GM12875 (cell line): ENCODE data around the gene ASB5.

Experiments
- H3K4me3 ChIP-seq: one replicate; pipeline ENCODE4 v1.5.1; 2011; ENCODE audit warnings: low read depth, low read length, control low read depth
- CTCF ChIP-seq: IDR thresholded peaks from 2 replicates; pipeline ENCODE4 v1.5.1; 2011; ENCODE audit warnings: low read depth, mild to moderate bottlenecking, control low read depth, inconsistent platforms, low read length, moderate library complexity, borderline replicate concordance; ENCODE audit not compliant: insufficient read depth

Gene ASB5

DNA sequence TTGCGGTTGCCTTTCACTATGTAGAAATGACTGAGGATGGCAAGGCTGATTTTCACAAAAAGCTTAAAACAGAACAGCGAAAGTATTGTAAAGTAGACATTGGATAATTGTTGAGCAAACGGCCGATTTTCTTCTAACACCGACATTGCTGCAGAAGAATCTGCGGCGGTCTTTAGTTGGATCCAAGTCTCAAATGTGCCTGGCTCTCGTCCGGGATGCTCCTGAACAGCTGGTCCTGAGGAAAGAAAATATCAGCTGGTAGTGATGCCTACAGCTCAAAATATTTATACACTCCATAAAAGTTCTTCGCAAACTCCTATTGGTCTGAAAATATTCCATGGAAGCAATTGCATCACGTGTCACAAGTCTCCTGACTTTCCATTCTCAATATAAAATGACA, at the start of gene ASB5:
Gene ASB5 (minus strand): TSS at position 260 of the 400 bp plus-strand sequence. CDS start 114 bp downstream, at position 146.
- TF ChIP-seq CTCF: no peak
- no peak within 1 kb of the TSS for H3K4me3 ChIP-seq

DNA sequence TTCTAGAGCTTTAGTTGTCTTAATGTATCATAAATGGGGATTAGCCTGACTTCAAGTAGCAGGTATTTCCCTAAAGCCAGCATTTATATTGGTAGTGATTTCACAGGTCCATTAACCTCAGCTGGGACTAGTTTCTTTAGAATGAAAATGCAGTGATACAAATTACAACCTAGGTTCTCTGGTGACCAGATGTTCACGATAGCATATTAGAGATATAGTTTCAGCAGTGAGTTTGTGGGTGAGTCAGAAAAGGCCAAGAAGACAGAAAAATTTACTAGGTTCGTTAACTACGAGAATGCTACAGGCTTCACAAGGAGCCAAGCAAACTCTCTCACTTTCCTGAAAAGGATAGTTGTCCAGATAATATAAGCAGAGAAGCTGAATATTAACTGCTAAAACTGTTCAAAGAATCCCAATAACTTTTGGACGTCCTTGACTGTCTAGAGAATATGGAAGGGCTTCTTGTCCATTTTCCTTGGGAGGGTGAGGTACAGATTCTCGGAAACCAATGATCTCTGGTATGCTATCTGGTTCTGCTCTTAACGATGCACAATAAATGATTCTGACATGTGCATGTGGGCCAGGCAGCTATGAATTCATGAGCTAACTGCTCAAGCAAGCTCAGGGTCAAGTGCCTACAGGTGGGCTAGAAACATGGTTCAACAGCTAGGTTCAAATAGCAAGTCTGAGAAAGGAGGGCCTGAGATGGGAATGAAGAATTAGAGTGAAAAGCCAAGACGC, 44.7 kb upstream of the ASB5 start:
- no peak for TF ChIP-seq CTCF

GRCh38 chr4:176309772-176310171, 40.8 kb upstream of the ASB5 start:
- H3K4me3 ChIP-seq: no peak overlapping the region
- no peak for TF ChIP-seq CTCF

More for the DNA sequence above, 44.7 kb upstream of the ASB5 start:
- no peak overlapping the region for H3K4me3 ChIP-seq

- TF ChIP-seq CTCF: no peak
- H3K4me3 ChIP-seq: no peak overlapping the region
Measured at GRCh38 chr4:176309046-176309445, 40.0 kb upstream of the ASB5 start.

- no peak for TF ChIP-seq CTCF
- no peak overlapping the region for H3K4me3 ChIP-seq
Measured at GRCh38 chr4:176308441-176308840, 39.4 kb upstream of the ASB5 start.

- TF ChIP-seq CTCF: no peak
- H3K4me3 ChIP-seq: no peak overlapping the region
Measured at GRCh38 chr4:176307666-176307930, 38.6 kb upstream of the ASB5 start.

- no peak overlapping the region for H3K4me3 ChIP-seq
- no peak for TF ChIP-seq CTCF
Measured at GRCh38 chr4:176306837-176307665, 38.0 kb upstream of the ASB5 start.
